HG03280 (cell line): ENCODE measurements around the gene DYNC2I2.
"Not testable (repeated sequence)": the region's sequence is repeated elsewhere in the genome, so short reads cannot be mapped to it uniquely, and the experiment has no call there.

ENCODE experiments used
- ATAC-seq: cut with Tn5 transposase; IDR thresholded peaks from one replicate; pipeline ENCODE4 v1.9.1; 2021; ENCODE audit warnings: mild to moderate bottlenecking, moderate library complexity; ENCODE audit not compliant: unreplicated experiment

DYNC2I2 gene

DNA sequence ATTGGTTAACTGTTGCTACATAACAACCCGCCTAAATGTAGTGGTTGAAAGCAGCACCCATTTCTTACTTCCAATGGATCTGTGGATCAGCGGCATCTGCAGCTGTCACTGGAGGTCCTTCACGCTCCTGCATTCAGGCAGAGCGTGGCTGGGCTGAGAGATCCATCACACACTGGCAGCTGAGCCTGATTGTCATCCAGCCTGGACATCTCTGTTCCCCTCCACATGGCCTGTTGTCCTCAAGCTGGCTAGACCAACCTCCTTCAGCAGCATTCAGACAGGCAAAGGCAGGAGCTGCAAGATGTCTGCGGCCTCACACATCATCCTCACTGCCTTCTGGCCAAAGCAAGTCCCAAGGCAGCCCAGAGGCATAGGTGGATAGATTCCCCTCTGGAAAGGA is 36.9 kb downstream of the DYNC2I2 start:
- no peak for ATAC-seq

DNA sequence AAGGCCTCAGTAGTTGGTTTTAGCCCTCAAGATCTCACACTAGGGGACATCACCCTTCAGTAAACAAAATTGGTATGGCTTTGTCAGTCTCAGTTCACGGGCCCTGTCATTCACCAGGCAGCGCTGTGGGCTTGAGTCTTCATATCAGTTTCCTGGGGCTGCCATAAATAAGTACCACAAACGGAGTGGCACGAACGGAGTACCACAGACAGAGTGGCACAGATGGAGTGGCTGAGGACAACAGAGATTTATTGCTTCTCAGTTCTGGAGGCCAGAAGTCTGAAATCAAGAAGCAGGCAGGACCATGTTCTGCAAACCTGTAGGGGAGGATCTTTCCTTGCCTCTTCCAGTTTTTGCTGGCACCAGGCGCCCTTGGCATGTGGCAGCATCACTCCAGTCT is 37.5 kb downstream of the DYNC2I2 start:
- no peak for ATAC-seq

DNA sequence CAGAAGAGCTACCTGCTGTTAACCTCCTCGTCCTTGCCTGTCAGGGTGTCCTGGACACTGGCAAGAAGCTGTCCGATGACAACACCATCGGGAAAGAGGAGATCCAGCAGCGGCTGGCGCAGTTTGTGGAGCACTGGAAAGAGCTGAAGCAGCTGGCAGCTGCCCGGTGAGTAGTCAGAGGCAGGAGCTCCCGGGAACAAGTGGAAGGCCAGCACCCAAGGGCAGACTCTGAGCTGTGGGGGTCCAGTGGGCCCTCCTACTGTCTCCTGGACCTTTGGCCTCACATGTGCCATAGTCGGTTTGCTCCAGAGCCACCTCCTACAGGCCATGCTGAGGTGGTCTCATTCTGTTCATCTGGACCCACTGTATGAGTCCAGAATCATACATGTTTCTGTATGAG is 38.7 kb downstream of the DYNC2I2 start:
- ATAC-seq, result no peak

DNA sequence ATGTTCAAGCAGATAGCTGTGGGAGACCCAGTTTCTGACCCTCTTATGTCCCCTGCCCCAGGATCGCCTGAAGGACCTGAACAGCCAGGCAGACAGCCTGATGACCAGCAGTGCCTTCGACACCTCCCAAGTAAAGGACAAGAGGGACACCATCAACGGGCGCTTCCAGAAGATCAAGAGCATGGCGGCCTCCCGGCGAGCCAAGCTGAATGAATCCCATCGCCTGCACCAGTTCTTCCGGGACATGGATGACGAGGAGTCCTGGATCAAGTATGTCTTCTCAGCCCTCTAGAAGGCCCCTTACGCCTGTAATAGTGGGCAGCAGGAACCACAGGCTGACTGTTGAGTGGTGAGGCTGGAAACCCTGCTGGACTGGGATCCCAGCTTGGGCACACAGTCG is 41.1 kb downstream of the DYNC2I2 start:
- no peak for ATAC-seq

DNA sequence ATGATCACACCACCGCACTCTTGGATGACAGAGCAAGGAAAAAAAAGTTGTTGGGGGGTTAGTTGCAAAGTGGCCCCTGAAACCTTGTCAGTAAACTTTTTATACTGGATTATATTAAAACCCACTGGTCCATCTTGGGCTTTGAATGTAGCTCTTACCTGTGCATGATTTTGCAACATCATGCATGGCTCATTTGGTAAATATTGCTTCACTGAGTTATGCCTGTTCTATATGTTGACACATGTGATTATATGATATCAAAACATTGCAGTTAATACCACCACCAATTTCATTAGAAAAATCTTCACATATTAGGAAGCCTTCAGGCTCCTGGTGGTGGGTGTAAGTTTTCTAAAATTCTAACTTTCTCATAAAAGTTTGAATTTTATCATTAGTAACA is 41.9 kb downstream of the DYNC2I2 start:
- no peak for ATAC-seq

DNA sequence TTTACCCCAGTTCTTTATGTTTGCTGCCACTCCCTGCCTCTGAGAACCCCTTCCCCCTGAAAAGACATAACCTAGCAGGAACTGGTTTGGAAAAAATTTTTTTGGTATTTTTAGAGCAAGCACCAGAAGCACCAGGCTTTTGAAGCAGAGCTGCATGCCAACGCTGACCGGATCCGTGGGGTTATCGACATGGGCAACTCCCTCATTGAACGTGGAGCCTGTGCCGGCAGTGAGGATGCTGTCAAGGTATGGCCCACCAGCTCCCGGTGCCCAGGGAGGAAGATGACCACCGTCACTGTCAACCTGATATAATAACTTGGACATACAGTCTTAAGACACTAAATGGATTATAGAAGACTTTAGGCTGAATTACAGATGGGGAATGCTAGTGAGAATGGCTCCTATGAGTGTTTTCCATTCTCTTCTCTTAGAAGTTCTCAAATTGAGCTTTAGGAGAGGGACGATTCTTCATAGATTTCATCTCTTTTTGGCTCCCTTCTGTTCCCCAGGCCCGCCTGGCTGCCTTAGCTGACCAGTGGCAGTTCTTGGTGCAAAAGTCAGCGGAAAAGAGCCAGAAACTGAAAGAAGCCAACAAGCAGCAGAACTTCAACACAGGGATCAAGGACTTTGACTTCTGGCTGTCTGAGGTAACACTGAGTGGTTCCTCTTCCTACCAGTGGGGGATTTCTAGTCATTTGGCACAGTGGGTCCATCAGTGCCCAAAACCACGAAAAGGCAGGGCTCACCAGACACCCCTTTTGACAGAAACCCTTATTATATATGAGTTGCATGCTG is 44.9 kb downstream of the DYNC2I2 start:
- no peak for ATAC-seq

DNA sequence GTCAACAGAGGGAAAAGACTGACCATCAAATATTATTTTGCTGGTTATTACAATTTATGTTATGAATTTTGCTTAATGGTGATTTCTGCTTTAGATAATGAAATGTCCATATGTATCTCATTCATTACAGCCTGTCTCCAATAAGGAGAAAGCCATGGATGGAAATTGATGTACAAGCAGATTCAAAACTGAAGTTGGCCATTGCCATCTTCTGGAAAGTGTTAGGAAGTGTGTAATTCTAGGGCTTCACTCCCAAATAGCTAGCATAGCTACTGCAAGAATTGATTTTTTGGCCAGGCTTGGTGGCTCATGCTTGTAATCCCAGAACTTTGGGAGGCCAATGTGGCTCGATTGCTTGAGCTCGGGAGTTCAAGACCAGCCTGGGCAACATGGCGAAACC is 45.8 kb downstream of the DYNC2I2 start:
- no peak for ATAC-seq

DNA sequence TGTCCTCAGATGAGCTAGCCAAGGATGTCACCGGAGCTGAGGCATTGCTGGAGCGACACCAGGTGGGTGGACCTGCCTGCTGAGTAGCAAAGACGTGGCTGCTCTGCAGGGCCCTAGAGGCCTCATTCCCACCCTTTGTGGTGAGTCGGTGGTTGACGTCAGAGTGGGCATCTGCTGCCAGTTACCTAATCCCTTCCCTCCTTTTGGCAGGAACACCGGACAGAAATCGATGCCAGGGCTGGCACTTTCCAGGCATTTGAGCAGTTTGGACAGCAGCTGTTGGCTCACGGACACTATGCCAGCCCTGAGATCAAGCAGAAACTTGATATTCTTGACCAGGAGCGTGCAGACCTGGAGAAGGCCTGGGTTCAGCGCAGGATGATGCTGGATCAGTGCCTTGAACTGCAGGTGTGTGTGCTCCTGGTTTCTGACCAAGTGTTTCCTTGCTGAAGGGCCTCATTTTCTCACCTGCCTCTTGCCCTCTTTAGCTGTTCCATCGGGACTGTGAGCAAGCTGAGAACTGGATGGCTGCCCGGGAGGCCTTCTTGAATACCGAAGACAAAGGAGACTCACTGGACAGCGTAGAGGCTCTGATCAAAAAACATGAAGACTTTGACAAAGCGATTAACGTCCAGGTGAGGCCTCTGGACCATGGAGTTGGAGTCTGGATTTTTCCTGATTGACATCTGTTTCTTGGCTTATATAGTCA is 48.9 kb downstream of the DYNC2I2 start:
- no peak for ATAC-seq

DNA sequence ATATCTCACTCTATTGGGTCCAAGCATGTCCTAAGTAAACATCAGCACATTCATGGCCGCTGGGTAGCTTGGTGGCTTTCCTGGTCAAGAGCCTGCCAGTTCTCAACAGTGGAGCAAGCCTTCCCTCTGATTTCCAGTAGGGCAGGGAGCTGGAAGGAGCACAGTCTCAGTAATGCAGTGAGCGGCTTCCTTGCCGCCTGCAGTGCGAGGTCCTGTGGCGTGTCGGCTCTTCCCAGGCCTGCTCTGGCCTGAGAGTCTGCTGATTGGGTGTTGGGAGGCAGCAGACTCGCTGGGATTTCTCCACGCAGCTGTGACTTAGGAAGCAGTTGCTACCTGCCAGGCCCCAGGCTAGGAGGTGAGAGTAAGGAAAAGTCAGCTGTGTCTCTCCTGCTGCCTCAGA is 53.0 kb downstream of the DYNC2I2 start:
- ATAC-seq, result no peak

DNA sequence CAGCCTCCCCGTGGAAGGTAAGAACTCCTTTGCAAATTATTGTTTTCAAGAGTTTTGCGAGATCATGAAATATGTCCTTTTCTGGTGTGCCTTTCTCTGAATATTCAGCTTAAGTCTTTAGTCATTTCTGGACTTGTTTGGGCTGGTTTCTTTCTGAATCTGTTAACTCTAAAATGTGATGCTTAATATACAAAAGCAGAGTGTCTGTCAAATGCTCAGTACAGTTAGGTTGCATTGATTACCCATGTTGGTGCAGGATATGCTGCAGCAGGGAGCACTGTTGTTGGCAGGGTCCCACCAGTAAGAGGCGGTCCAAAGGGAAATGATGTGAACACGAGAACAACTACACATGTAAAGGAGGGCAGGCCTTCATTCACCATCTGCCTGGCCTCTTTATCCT is 56.5 kb downstream of the DYNC2I2 start:
- no peak for ATAC-seq

DNA sequence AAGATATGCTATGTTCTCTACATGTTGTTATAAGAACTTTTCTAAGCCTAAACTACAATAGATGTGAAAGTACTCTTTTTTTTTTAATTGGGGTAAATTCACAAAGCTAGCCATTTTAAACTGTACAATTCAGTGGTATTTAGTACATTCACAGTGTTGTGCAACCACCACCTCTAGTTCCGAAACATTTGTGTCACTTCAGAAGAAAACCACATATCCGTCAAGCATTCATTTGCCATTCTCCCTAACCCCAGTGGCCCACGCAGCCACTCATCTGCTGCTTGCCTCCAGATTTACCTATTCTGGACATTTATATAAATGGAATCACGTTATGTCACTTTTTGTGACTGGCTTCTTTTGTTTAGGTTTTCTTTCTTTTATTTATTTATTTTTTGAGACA is 61.2 kb downstream of the DYNC2I2 start:
- no peak for ATAC-seq

DNA sequence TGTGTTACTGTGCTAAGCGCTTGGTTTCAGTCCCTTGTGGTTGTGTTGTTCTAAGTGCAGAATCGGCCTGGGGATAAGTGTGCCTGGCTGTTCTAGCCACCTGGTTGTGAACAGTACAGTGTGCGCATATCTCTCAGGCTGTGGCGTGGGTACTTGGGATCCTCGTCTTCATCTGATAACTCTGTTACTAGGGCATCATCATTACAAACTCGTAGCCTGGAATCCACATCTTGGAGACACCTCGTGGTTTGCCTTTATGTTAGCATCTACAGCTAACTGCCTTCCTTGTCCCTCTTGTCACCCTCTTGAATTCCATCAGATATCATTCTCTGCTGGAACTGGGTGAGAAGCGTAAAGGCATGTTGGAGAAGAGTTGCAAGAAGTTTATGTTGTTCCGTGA is 62.8 kb downstream of the DYNC2I2 start:
- ATAC-seq, result no peak

DNA sequence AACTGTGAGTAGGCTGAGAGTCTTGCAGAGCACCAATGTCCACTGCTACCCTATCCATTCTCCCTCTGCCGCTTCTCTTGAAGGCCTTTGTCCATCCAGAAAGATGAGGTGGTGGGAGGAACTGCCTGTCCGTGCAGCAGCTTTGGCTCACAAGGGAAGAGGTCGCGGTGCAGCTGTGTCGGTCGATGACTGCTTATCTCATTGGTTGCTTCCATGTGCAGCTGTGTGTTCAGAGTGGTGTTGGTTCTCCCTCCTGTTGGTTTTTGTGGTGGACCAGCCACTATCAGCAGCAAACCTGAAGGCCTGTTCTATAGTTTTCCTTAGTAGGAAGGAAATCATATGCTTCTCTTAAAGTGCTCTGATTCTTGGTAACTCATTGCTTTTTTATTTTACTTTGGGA is 63.6 kb downstream of the DYNC2I2 start:
- no peak for ATAC-seq

DNA sequence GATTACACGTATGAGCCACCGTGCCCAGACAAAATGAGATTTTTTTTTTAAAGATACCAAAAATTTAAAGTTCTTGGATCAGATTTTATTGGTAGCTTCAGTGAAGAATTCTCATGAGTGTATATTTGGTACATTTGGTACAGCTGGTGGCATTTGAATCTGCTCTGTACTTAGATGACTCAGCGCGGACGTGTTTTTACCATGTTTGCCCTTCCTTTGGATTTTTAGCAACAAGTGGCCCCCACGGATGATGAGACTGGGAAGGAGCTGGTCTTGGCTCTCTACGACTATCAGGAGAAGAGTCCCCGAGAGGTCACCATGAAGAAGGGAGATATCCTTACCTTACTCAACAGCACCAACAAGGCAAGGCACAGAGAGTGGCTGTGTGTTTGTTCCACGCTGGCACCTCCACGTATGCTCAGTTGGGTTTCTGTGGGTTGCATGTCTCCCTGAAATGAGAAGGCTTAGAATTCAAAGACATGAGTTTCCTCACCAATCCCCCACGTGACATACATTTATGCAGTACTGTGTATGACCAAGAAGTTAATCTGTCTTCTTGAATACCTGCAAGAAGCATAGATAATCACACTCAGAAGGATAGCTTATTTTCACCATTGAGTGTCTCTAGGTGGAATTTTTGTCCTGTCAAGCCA is 67.9 kb downstream of the DYNC2I2 start:
- ATAC-seq, result no peak

DNA sequence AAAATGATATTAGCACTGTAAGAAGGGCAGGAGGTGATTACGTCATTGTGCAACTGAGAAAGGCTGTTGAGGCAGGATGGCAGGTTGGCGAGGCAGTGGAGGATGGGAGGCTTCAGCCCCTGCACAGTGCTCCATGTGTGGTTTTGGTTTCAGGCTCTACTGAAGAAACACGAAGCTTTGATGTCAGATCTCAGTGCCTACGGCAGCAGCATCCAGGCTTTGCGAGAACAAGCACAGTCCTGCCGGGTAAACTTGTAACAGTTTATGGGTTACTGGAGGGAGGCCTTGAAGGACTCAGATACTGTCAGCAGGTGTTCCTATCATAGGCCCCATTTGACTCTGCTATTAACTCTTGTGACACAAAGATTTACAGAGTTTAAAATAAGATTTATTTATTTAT is 69.2 kb downstream of the DYNC2I2 start:
- no peak for ATAC-seq

DNA sequence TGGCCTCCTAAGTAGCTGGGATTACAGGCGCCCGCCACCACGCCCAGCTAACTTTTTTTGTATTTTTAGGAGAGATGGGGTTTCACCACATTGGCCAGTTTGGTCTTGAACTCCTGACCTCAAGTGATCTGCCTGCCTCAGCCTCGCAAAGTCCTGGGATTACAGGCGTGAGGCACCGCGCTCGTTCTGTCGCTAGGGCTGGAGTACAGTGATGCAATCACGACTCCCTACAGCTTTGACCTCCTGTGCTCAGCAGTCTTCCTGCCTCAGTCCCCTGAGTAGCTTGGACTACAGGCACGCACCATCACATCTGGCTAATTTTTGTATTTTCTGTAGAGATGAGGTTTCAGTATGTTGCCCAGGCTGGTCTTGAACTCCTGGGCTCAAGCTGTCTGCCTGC is 69.7 kb downstream of the DYNC2I2 start:
- not testable (repeated sequence) for ATAC-seq

DNA sequence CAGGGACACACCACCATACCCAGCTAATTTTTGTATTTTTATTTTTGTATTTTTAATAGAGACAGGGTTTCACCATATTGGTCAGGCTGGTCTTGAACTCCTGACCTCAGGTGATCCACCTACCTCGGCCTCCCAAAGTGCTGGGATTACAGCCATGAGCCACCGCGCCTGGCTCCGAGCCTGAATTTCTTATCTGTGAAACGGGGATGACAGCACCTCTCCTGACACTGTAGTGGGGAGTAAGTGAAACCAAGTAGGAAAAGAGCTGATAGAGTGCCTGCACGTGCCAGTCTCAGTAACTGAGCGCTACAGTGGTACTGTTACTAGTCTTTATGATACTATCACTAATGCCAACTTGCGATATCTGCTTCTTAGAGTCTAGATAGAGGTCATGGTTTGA is 71.5 kb downstream of the DYNC2I2 start:
- ATAC-seq, result not testable (repeated sequence)
